ENCODE data around the gene STPG4.

DNA sequence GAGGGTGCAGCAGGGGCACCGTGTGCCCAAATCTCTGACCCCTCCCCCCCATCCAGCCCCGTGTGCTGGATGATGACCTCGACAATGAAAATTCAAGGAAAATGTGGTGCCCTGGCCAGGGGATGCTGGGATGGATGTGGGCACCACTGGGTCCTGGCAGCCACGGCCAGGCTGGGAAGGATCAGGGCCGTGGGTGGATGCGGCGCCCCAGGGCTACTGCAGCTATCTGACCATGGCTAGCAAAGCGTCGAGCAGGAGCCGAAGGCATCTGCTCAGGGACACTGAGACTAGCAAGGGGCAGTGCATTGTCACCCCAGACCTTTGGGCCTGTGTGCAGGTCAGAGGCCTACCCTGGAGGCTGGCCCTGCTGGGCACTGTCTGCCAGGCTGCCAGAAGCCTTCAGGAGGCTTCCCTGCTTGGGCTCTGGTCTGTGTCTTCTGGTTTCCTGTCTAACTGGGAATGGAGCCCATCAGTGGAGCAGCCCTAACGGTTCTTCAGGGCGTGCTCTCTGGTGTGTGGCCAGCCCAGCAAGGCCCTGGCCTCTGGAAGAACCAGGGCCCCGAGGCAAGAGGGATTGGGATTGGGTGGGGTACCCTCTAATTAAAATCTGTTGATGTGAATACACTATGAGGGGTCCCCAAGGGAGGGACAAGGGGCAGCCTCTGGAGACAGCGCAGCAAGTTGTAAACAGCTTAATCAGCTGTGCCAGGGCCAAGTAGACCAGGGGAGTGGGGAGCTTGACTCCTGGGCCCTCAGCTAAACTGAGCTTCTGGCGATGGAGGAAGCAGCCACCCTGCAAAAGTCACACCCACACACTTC lies 98.0 kb downstream of the STPG4 start:
- no peak for TF ChIP-seq EZH2phosphoT487 (IDR thresholded peaks at IDR 0.05; ENCODE audit: insufficient read depth, low read depth)
- no peak for TF ChIP-seq EZH2 (IDR thresholded peaks at IDR 0.05; ENCODE audit: insufficient read depth, poor library complexity, severe bottlenecking)

All from GM23248 (cell line).